ENCODE results near the gene STARD3. TPM values are rescaled to one million over a fixed set of nuclear protein-coding genes. Genes with fewer than 3 reads are reported as not detected.
A peak's percentile ranks its signal among the peaks of the same experiment; 100 is the strongest.

STARD3 gene
- total and polyA plus RNA-seq, 9 of the 15 experiments (the other 6 are each of a cell fraction or from before 2014, with no cell fraction given) = 0.63 to 87.0 (median 46.0) TPM

- TF ChIP-seq HDAC3 (IDR thresholded peaks at IDR 0.05; ENCODE audit: borderline replicate concordance, partially characterized antibody) = no peak
- TF ChIP-seq POLR2AphosphoS2 (IDR thresholded peaks at IDR 0.05; ENCODE audit: low read length) = peak; percentile 31; the same call in 1 of the 2 replicates
- no peak for TF ChIP-seq FOS (IDR thresholded peaks at IDR 0.05; ENCODE audit: extremely low read depth, insufficient read length)
- TF ChIP-seq ZNF778 (CRISPR knock-in tag; IDR thresholded peaks at IDR 0.05) = no peak
- TF ChIP-seq SP1 (CRISPR knock-in tag; IDR thresholded peaks at IDR 0.05) = no peak
- no peak for TF ChIP-seq GATAD2A (IDR thresholded peaks at IDR 0.05)
- TF ChIP-seq ELF1 (tag; IDR thresholded peaks at IDR 0.05) = no peak
- TF ChIP-seq HMGN3 (IDR thresholded peaks at IDR 0.05; ENCODE audit: borderline replicate concordance, extremely low read depth, insufficient read length, low read depth, low read length) = peak; percentile 58
- peak; percentile 32; the same call in 1 of the 2 replicates for TF ChIP-seq USF2 (CRISPR knock-in tag; IDR thresholded peaks at IDR 0.05)
- no peak for TF ChIP-seq E2F3 (CRISPR knock-in tag; IDR thresholded peaks at IDR 0.05)
- TF ChIP-seq POLR2H (tag; IDR thresholded peaks at IDR 0.05; ENCODE audit: low read depth) = no peak
- 0 out of 2 replicates have a peak, but pooled peaks have one; percentile 11 for TF ChIP-seq MYC (IDR thresholded peaks at IDR 0.05; ENCODE audit: low read depth, low read length)
- TF ChIP-seq MYC (CRISPR knock-in tag; IDR thresholded peaks at IDR 0.05; ENCODE audit: borderline replicate concordance, low read depth) = no peak
- TF ChIP-seq TGIF2 (CRISPR knock-in tag; IDR thresholded peaks at IDR 0.05) = no peak
- TF ChIP-seq BHLHE40 (IDR thresholded peaks at IDR 0.05; ENCODE audit: low read length) = 0 out of 2 replicates have a peak, but pooled peaks have one; percentile 10
- TF ChIP-seq SRSF9 (IDR thresholded peaks at IDR 0.05; ENCODE audit: borderline replicate concordance, low read depth, low read length) = no peak
- no peak for TF ChIP-seq GABPA (tag; conservative IDR thresholded peaks at IDR 0.05; ENCODE audit: low read depth)
- no peak for TF ChIP-seq GATAD2B (IDR thresholded peaks at IDR 0.05; ENCODE audit: borderline replicate concordance)
- peak; percentile 50; the same call in 1 of the 2 replicates for TF ChIP-seq CBX1 (IDR thresholded peaks at IDR 0.05; ENCODE audit: low read depth)
- peak; percentile 18 for TF ChIP-seq CCNT2 (IDR thresholded peaks at IDR 0.05; ENCODE audit: borderline replicate concordance, extremely low read depth, insufficient read length, low read depth, low read length)
- TF ChIP-seq ZNF785 (CRISPR knock-in tag; IDR thresholded peaks at IDR 0.05) = no peak
- no peak for TF ChIP-seq EWSR1 (IDR thresholded peaks at IDR 0.05; ENCODE audit: borderline replicate concordance, low read depth, partially characterized antibody)
- TF ChIP-seq ZNF134 (CRISPR knock-in tag; conservative IDR thresholded peaks at IDR 0.05) = no peak
- TF ChIP-seq NR4A1 (CRISPR knock-in tag; IDR thresholded peaks at IDR 0.05) = peak; percentile 11; the same call in 1 of the 2 replicates
- no peak for TF ChIP-seq NR4A1 (tag; IDR thresholded peaks at IDR 0.05)
- TF ChIP-seq ZNF507 (tag; conservative IDR thresholded peaks at IDR 0.05) = no peak
- TF ChIP-seq MBD1 (CRISPR knock-in tag; IDR thresholded peaks at IDR 0.05) = no peak
- no peak; the same call in 1 of the 2 replicates for TF ChIP-seq DPF2 (IDR thresholded peaks at IDR 0.05)
- TF ChIP-seq TARDBP (IDR thresholded peaks at IDR 0.05) = no peak
These were observed 27.0 kb downstream of the STARD3 start (continued) for GRCh38 chr17:39663688-39664580.
